Inflammatory macrophage treated with lipopolysaccharide for 1 hour (primary cell): ENCODE measurements around the gene RGS8.
"Not testable (repeated sequence)": the region's sequence is repeated elsewhere in the genome, so short reads cannot be mapped to it uniquely, and the experiment has no call there.

ENCODE experiments used
- DNase-seq, 2 donors: peaks; one replicate each; pipeline ENCODE4 v3.0.0-alpha.2; 2020 to 2022

RGS8 gene

GRCh38 chr1:182700351-182700709 lies 15.9 kb upstream of the RGS8 start:
- no peak for DNase-seq

GRCh38 chr1:182699393-182700350 lies 15.3 kb upstream of the RGS8 start:
- no peak for DNase-seq

- DNase-seq, result no peak
These were observed 14.6 kb upstream of the RGS8 start for GRCh38 chr1:182698971-182699370.

- DNase-seq, result not testable (repeated sequence)
These were observed 8.8 kb upstream of the RGS8 start for GRCh38 chr1:182693139-182693538.

GRCh38 chr1:182690886-182691443 lies 6.6 kb upstream of the RGS8 start:
- DNase-seq, result no peak

GRCh38 chr1:182688436-182689205 lies 4.2 kb upstream of the RGS8 start:
- DNase-seq, result no peak

GRCh38 chr1:182687361-182687760 lies 3.0 kb upstream of the RGS8 start:
- no peak for DNase-seq

- DNase-seq, result no peak
These were observed 2.1 kb upstream of the RGS8 start for GRCh38 chr1:182686446-182686845.

GRCh38 chr1:182685215-182685614 lies 828 bp upstream of the RGS8 start:
- no peak for DNase-seq

GRCh38 chr1:182682898-182683501 lies 1.4 kb downstream of the RGS8 start:
- no peak for DNase-seq

- no peak for DNase-seq
These were observed 2.0 kb downstream of the RGS8 start for GRCh38 chr1:182682406-182682805.

- no peak for DNase-seq
These were observed 2.8 kb downstream of the RGS8 start for GRCh38 chr1:182681568-182681912.

GRCh38 chr1:182680901-182681567 lies 3.4 kb downstream of the RGS8 start:
- no peak for DNase-seq

- no peak for DNase-seq
These were observed 4.0 kb downstream of the RGS8 start for GRCh38 chr1:182680408-182680807.

- no peak for DNase-seq
These were observed 4.7 kb downstream of the RGS8 start for GRCh38 chr1:182679684-182680083.

GRCh38 chr1:182677397-182678098 lies 6.8 kb downstream of the RGS8 start:
- DNase-seq, result no peak

GRCh38 chr1:182676274-182676673 lies 8.1 kb downstream of the RGS8 start:
- DNase-seq, result no peak

GRCh38 chr1:182674346-182675246 lies 9.8 kb downstream of the RGS8 start:
- no peak for DNase-seq

GRCh38 chr1:182672487-182672836 lies 11.9 kb downstream of the RGS8 start:
- no peak for DNase-seq

GRCh38 chr1:182671750-182672486 lies 12.5 kb downstream of the RGS8 start:
- DNase-seq, result no peak
